ENCODE measurements around the gene PMS2. TPM values are rescaled to one million over a fixed set of nuclear protein-coding genes. Genes with fewer than 3 reads are reported as not detected.
"Not testable (repeated sequence)": the region's sequence is repeated elsewhere in the genome, so short reads cannot be mapped to it uniquely, and the experiment has no call there.

The PMS2 gene
- total RNA-seq, 1 donor, result 23.5 TPM

DNA sequence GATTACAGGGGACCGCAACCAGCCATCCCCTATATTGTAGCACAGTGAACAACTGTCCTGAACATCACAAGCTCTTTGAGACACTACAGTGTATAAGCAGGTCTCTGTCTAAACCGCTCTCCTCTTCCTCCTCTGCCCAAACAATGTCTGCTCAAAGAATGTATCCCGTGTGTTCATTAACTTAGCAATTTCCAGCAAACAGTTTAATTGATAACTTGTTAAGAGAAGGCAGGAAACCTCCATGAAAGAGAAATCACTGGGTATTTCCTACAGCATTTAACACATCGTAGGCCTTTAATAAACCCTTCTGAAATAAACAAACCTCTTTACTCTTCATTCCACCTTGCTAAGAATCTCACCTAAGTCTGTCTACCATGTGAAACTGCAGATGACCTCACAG is 1.5 kb downstream of the PMS2 start:
- H4K20me1 ChIP-seq (ENCODE audit: insufficient read depth, low read length), result no peaks in the 10 kb centered on the region
- no peak for DNase-seq (ENCODE audit: insufficient read length, low spot score, missing footprints)
- peaks cover 47% of the 10 kb centered on the region for H3K79me2 ChIP-seq (ENCODE audit: insufficient read depth, low read length)

DNA sequence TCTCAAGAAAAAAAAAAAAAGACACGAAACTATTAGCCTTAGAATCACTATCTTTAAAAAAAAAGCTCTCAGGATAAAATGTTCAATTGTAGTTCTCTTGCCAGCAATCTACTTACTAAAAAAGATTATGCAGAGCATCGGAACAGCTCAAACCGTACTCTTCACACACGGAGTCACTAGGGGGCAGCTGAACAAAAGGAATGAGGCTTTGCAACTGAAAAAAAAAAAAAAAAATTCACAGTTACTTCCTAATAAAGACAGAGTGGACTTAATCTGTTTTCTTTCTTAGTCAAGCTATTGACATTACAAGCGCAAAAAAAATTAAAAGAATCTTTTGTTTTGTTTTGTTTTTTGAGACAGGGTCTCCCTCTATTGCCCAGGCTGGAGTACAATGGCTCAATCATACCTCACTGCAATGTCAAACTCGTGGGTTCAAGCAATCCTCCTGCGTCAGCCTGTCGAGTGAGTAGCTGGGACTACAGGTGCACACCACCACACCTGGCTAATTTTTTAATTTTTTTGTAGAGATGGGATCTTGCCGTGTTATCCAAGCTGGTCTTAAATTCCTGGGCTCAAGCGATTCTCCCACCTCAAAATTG is 11.5 kb downstream of the PMS2 start:
- Histone ChIP-seq H3K4me3 (ENCODE audit: insufficient read depth, low read length) (no peak overlapping the region), H3K27me3 (ENCODE audit: insufficient read depth, low read length) (no peaks in the 10 kb centered on the region), H3K36me3 (ENCODE audit: insufficient read depth, low read length) (peaks cover 22% of the 10 kb centered on the region), H3K79me2 (ENCODE audit: insufficient read depth, low read length) (no peaks in the 10 kb centered on the region), H3K9me3 (ENCODE audit: low read depth, low read length) (no peaks in the 10 kb centered on the region), H3K4me1 (ENCODE audit: insufficient read depth, low read length) (no peaks in the 10 kb centered on the region), H3K27ac (ENCODE audit: low read depth, low read length) (no peak overlapping the region), H4K20me1 (ENCODE audit: insufficient read depth, low read length) (no peaks in the 10 kb centered on the region), H2AFZ (ENCODE audit: low read length) (no peak overlapping the region), H3K4me2 (ENCODE audit: insufficient read depth, low read length) (no peak overlapping the region)
- TF ChIP-seq, protein P1, sequence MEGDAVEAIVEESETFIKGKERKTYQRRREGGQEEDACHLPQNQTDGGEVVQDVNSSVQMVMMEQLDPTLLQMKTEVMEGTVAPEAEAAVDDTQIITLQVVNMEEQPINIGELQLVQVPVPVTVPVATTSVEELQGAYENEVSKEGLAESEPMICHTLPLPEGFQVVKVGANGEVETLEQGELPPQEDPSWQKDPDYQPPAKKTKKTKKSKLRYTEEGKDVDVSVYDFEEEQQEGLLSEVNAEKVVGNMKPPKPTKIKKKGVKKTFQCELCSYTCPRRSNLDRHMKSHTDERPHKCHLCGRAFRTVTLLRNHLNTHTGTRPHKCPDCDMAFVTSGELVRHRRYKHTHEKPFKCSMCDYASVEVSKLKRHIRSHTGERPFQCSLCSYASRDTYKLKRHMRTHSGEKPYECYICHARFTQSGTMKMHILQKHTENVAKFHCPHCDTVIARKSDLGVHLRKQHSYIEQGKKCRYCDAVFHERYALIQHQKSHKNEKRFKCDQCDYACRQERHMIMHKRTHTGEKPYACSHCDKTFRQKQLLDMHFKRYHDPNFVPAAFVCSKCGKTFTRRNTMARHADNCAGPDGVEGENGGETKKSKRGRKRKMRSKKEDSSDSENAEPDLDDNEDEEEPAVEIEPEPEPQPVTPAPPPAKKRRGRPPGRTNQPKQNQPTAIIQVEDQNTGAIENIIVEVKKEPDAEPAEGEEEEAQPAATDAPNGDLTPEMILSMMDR (IDR thresholded peaks at IDR 0.05; ENCODE audit: extremely low read depth, low read depth, low read length), result peak; percentile 70
- DNase-seq (ENCODE audit: insufficient read length, low spot score, missing footprints), result peak; percentile 87

More for the DNA sequence above, 1.5 kb downstream of the PMS2 start:
- H2AFZ ChIP-seq (ENCODE audit: low read length), result no peak overlapping the region
- H3K9me3 ChIP-seq (ENCODE audit: low read depth, low read length), result no peaks in the 10 kb centered on the region
- H3K4me3 ChIP-seq (ENCODE audit: insufficient read depth, low read length), result no peak overlapping the region
- peaks cover 19% of the 10 kb centered on the region for H3K4me1 ChIP-seq (ENCODE audit: insufficient read depth, low read length)
- TF ChIP-seq, protein P1 (IDR thresholded peaks at IDR 0.05; ENCODE audit: extremely low read depth, low read depth, low read length), result no peak
- H3K36me3 ChIP-seq (ENCODE audit: insufficient read depth, low read length), result peaks cover 14% of the 10 kb centered on the region
- no peaks in the 10 kb centered on the region for H3K27me3 ChIP-seq (ENCODE audit: insufficient read depth, low read length)
- H3K4me2 ChIP-seq (ENCODE audit: insufficient read depth, low read length), result no peak overlapping the region
- peak overlapping the region; percentile 37 for H3K27ac ChIP-seq (ENCODE audit: low read depth, low read length)

DNA sequence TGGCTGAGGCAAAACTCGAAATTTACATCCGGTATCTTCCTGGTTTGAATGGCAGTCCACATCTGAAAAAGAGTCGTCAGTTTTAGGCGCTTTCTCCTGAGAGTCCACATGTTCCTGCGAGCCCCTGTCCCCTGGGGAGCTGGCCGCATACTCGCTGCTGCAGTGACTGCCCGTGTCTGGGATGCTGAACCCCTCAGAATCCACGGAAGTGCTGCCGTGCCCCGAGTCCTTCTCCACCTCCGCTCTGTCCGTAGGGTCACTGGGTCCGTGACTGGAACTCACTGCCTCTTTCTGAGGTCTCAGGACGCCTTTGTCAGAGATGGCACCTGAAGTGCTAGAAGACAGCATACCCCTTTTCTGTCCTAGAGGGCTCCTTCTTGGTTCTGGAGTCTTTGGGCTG is 21.8 kb downstream of the PMS2 start:
- not testable (repeated sequence) for H3K27me3 ChIP-seq (ENCODE audit: insufficient read depth, low read length); H4K20me1 ChIP-seq (ENCODE audit: insufficient read depth, low read length); H3K27ac ChIP-seq (ENCODE audit: low read depth, low read length); H3K79me2 ChIP-seq (ENCODE audit: insufficient read depth, low read length); H3K9me3 ChIP-seq (ENCODE audit: low read depth, low read length); H3K4me2 ChIP-seq (ENCODE audit: insufficient read depth, low read length); H2AFZ ChIP-seq (ENCODE audit: low read length); H3K4me3 ChIP-seq (ENCODE audit: insufficient read depth, low read length); H3K4me1 ChIP-seq (ENCODE audit: insufficient read depth, low read length); DNase-seq (ENCODE audit: insufficient read length, low spot score, missing footprints)
- peaks cover 22% of the 10 kb centered on the region for H3K36me3 ChIP-seq (ENCODE audit: insufficient read depth, low read length)

DNA sequence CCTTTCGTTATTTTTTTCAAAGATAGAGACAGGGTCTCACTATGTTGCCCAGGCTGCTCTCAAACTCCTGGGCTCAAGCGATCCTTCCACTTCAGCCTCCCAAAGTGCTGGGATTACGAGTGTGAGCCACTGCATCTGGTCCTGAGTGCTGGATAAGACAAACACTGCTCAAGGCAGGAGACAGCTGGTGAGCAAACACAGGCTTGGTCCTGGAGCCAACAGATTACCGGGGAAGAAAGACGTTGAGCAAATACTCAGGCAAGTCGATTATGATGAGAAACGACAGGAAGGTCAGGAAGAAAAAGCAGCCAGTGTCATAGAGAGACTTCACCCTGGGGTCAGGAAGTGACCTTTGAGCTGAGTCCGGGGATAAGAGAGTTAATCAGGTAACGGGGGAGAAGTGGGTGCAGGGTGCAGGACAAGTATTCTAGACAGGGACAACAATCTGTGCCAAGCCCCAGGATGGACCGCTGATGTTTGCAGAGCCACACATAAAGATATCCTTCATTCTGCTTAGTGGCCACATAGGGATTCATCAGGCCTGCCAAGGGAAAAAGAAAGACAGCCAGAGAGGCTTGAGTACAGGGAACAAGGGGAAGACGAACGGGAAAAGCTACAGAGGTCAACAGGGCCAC is 29.1 kb downstream of the PMS2 start:
- H3K9me3 ChIP-seq (ENCODE audit: low read depth, low read length); H4K20me1 ChIP-seq (ENCODE audit: insufficient read depth, low read length); H3K27me3 ChIP-seq (ENCODE audit: insufficient read depth, low read length); H3K4me2 ChIP-seq (ENCODE audit: insufficient read depth, low read length); DNase-seq (ENCODE audit: insufficient read length, low spot score, missing footprints); H3K4me1 ChIP-seq (ENCODE audit: insufficient read depth, low read length); H3K36me3 ChIP-seq (ENCODE audit: insufficient read depth, low read length); H3K4me3 ChIP-seq (ENCODE audit: insufficient read depth, low read length); H2AFZ ChIP-seq (ENCODE audit: low read length); H3K27ac ChIP-seq (ENCODE audit: low read depth, low read length); H3K79me2 ChIP-seq (ENCODE audit: insufficient read depth, low read length): not testable (repeated sequence)

DNA sequence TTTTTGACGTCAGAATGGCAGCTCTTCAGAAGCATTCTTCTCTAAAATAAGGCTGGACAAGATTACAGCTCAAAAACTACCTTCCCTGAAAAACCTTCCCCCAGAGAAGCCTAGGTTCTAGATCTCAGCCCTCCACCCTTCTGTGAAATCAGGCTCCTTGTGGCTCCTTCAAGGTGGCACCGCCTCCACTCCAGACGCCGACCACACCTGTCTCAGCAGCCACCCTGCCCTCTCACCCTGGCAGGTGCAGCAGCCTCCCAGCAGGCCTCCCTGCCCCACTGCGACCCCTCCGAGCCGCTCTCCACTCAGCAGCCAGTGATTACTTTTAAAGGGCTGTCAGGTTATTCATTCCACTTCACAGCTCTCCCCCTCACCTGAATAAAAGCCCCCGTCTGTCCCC is 35.3 kb downstream of the PMS2 start:
- not testable (repeated sequence) for H3K9me3 ChIP-seq (ENCODE audit: low read depth, low read length); H3K4me2 ChIP-seq (ENCODE audit: insufficient read depth, low read length); H3K36me3 ChIP-seq (ENCODE audit: insufficient read depth, low read length); H3K79me2 ChIP-seq (ENCODE audit: insufficient read depth, low read length); H3K27ac ChIP-seq (ENCODE audit: low read depth, low read length); H3K27me3 ChIP-seq (ENCODE audit: insufficient read depth, low read length); H3K4me1 ChIP-seq (ENCODE audit: insufficient read depth, low read length); H4K20me1 ChIP-seq (ENCODE audit: insufficient read depth, low read length); DNase-seq (ENCODE audit: insufficient read length, low spot score, missing footprints); H3K4me3 ChIP-seq (ENCODE audit: insufficient read depth, low read length); H2AFZ ChIP-seq (ENCODE audit: low read length)

DNA sequence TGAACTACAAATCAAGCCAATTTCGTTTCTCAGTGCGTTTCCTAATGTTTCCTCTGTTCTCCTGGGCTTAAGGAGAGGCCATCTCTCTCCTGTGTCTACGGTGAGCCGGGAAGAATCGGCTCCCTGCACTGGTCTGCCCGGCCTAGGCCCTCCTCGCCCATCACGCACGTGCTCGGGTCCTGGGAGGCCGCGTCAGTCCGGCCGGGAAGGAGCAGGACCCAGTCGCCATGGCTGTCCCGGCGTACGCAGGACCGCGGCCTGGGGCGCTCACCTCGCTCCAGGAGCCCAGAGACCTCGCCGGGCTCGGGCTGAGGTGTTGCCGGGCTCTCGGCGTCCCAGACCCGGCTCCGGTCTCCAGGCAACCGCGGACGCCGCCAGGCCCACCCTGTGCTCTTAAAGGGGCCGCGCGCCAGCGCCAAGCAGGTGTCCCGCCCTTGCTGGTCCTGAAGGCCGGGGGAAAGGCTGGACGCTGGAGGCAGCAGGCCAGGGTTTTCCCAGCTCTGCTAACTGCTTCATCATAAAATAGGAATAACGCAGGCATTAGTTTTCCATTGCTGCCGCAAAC is 38.4 kb downstream of the PMS2 start, which contains the start of gene RSPH10B:
TSS of gene RSPH10B (minus strand) at position 343 of the 565 bp plus-strand sequence. CDS start 3,573 bp downstream, outside the sequence.
- H3K79me2 ChIP-seq (ENCODE audit: insufficient read depth, low read length); H3K9me3 ChIP-seq (ENCODE audit: low read depth, low read length); H4K20me1 ChIP-seq (ENCODE audit: insufficient read depth, low read length); H2AFZ ChIP-seq (ENCODE audit: low read length); H3K4me1 ChIP-seq (ENCODE audit: insufficient read depth, low read length); H3K4me2 ChIP-seq (ENCODE audit: insufficient read depth, low read length); DNase-seq (ENCODE audit: insufficient read length, low spot score, missing footprints); H3K36me3 ChIP-seq (ENCODE audit: insufficient read depth, low read length); H3K27me3 ChIP-seq (ENCODE audit: insufficient read depth, low read length); H3K4me3 ChIP-seq (ENCODE audit: insufficient read depth, low read length); H3K27ac ChIP-seq (ENCODE audit: low read depth, low read length): not testable (repeated sequence)

DNA sequence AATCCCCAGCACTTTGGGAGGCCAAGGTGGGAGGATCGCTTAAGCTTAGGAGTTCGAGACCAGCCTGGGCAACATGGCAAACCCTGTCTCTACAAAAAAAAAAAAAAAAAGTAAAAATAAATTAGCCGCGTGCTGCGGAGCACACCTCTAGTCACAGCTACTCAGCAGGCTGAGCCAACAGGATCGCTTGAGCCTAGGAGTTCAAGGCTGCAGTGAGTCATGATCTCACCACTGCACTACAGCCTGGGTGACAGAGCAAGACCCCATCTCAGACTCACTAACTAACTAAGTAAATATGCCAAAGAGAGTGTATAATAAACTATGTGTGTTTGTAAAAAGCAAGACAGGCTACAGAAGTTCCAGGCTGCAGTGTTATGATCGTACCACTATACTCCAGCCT is 45.0 kb downstream of the PMS2 start:
- H3K9me3 ChIP-seq (ENCODE audit: low read depth, low read length); H3K27ac ChIP-seq (ENCODE audit: low read depth, low read length); H3K4me3 ChIP-seq (ENCODE audit: insufficient read depth, low read length); H4K20me1 ChIP-seq (ENCODE audit: insufficient read depth, low read length); H3K36me3 ChIP-seq (ENCODE audit: insufficient read depth, low read length); H3K4me1 ChIP-seq (ENCODE audit: insufficient read depth, low read length); H3K4me2 ChIP-seq (ENCODE audit: insufficient read depth, low read length); DNase-seq (ENCODE audit: insufficient read length, low spot score, missing footprints); H2AFZ ChIP-seq (ENCODE audit: low read length); H3K79me2 ChIP-seq (ENCODE audit: insufficient read depth, low read length); H3K27me3 ChIP-seq (ENCODE audit: insufficient read depth, low read length): not testable (repeated sequence)

Measured in osteoblast (primary cell).